Measurements from ENCODE around the gene PPP1R8. TPM values are rescaled to one million over a fixed set of nuclear protein-coding genes. Genes with fewer than 3 reads are reported as not detected.

Gene PPP1R8
- total and polyA plus RNA-seq, 10 of the 15 experiments (the other 5 are each of a cell fraction or from before 2014, with no cell fraction given), result 10.2 to 77.0 (median 53.0) TPM

GRCh38 chr1:27883536-27883935 is 53.0 kb downstream of the PPP1R8 start:
- RAD21 ChIA-PET (ENCODE audit: unreplicated experiment), result interaction anchor here (0.6 to 2.6 kb wide), 9 partner anchors 9 to 292 kb away, joined by 3 to 33 read pairs (median 4); partner anchors contain the start of gene THEMIS2
- Histone ChIP-seq H2AFZ (ENCODE audit: control insufficient read depth, low read depth, low read length) (no peak overlapping the region), H3K9ac (ENCODE audit: control insufficient read depth, insufficient read depth, low read length) (peak overlapping the region; percentile 70), H3K79me2 (ENCODE audit: control insufficient read depth, insufficient read depth, low read length) (peaks cover 39% of the 10 kb centered on the region), H3K27me3 (replicated peaks in 1 of 2; ENCODE audit: control insufficient read depth in 2 of 2, insufficient read depth in 2 of 2, low read length in 1 of 2) (no peaks in the 10 kb centered on the region), H3K4me1 (ENCODE audit: control insufficient read depth, insufficient read depth, low read length) (peaks cover 57% of the 10 kb centered on the region), H3K9me3 (replicated peaks; ENCODE audit: control insufficient read depth, insufficient read depth, low read length) (no peaks in the 10 kb centered on the region; the same call in 2 of the 3 replicates), H4K20me1 (ENCODE audit: control insufficient read depth, insufficient read depth) (no peaks in the 10 kb centered on the region), H3K4me2 (ENCODE audit: control insufficient read depth, insufficient read depth) (peak overlapping the region; percentile 48), H3K27ac (ENCODE audit: control insufficient read depth, insufficient read depth) (peak overlapping the region; percentile 94), H3K4me3 (no peak overlapping the region), H3K36me3 (ENCODE audit: control insufficient read depth in 2 of 2, insufficient read depth in 2 of 2, low read length in 1 of 2) (peaks cover 14 to 40% of the 10 kb centered on the region in 2 experiments)
- no peak for TF ChIP-seq MYC (IDR thresholded peaks at IDR 0.05; ENCODE audit: insufficient read depth, insufficient read length, insufficient replicate concordance, low read length, severe bottlenecking)
- TF ChIP-seq MLLT1 (IDR thresholded peaks at IDR 0.05), result peak; percentile 85
- TF ChIP-seq EP300 (IDR thresholded peaks at IDR 0.05; ENCODE audit: borderline replicate concordance in 1 of 2, control insufficient read depth in 1 of 2, low read depth in 2 of 2, low read length in 2 of 2), result no peak
- TF ChIP-seq TARDBP (IDR thresholded peaks at IDR 0.05; ENCODE audit: borderline replicate concordance), result no peak
- TF ChIP-seq CEBPB (IDR thresholded peaks at IDR 0.05; ENCODE audit: borderline replicate concordance in 1 of 2, low read depth in 2 of 2, low read length in 2 of 2), result no peak
- peak; percentile 32; the same call in 1 of the 2 replicates for TF ChIP-seq POLR2A (IDR thresholded peaks at IDR 0.05; ENCODE audit: low read depth, low read length)
- TF ChIP-seq POLR2AphosphoS2 (IDR thresholded peaks at IDR 0.05; ENCODE audit: low read depth, low read length), result 0 out of 2 replicates have a peak, but pooled peaks have one; percentile 16
- TF ChIP-seq BRCA1 (IDR thresholded peaks at IDR 0.05; ENCODE audit: low read depth, low read length), result no peak
- TF ChIP-seq NR2C1 (IDR thresholded peaks at IDR 0.05), result no peak; the same call in 1 of the 2 replicates
- no peak for TF ChIP-seq RBBP5 (conservative IDR thresholded peaks at IDR 0.05)
- no peak for TF ChIP-seq MEF2B (IDR thresholded peaks at IDR 0.05; ENCODE audit: partially characterized antibody, poor library complexity, severe bottlenecking)
- FAIRE-seq (no peak), ATAC-seq (no peak), DNase-seq (ENCODE audit: low read depth, low spot score) (no peak)
- BruUV-seq (replicated peaks), result TSS peak; percentile 93
- SMC1A ChIA-PET (ENCODE audit: uncharacterized antibody, unreplicated experiment), result interaction anchor here (0.7 to 2.5 kb wide), 7 partner anchors 8 to 90 kb away, joined by 3 to 30 read pairs (median 4); no protein-coding TSS in a partner anchor
- POLR2A ChIA-PET, result interaction anchor here (0.6 to 2.5 kb wide), 6 partner anchors 9 to 223 kb away, joined by 3 to 28 read pairs (median 4); partner anchors contain the start of gene EYA3
- intact Hi-C loops (cut with micrococcal nuclease; ENCODE audit: unreplicated experiment), result no loop called here
- WGBS (ENCODE audit: insufficient coverage, insufficient replicate concordance, low lambda C conversion rate, missing lambda C conversion rate), result 65% methylated on average over 13 of the region's 13 CpGs
- in situ Hi-C loops (cut with MboI), result no loop called here
- CTCF ChIA-PET, result interaction anchor here (0.8 to 1.9 kb wide), 8 partner anchors 8 to 95 kb away, joined by 3 to 13 read pairs (median 4); no protein-coding TSS in a partner anchor
